GM23338 (cell line): ENCODE results near the gene AADAC. TPM values are rescaled to one million over a fixed set of nuclear protein-coding genes. Genes with fewer than 3 reads are reported as not detected.

Experiments
- ATAC-seq: fragments of 200-7000 bp; cut with Tn5 transposase; 3 replicates; pipeline ENCODE4 v1.9.1; 2020
- DNase-seq: peaks from one replicate; pipeline ENCODE4 v3.0.0-alpha.2; 2015; ENCODE audit warnings: low spot score
- H2AFZ ChIP-seq: fragments of 200-600 bp; sonication (generic); 2 replicates; pipeline ENCODE4 v1.8.0; 2016; ENCODE audit warnings: antibody characterized with exemption, mild to moderate bottlenecking, moderate library complexity
- H3F3A ChIP-seq: fragments of 200-600 bp; sonication (generic); replicated peaks from 2 replicates; pipeline ENCODE4 v1.8.0; 2017; ENCODE audit warnings: antibody characterized with exemption, mixed run types, low read depth
- H3K27ac ChIP-seq: fragments of 200-600 bp; sonication (generic); 2 replicates; pipeline ENCODE4 v1.6.1; 2016; ENCODE audit warnings: low read depth
- H3K27me3 ChIP-seq: fragments of 200-600 bp; sonication (generic); 2 replicates; pipeline ENCODE4 v1.8.0; 2016; ENCODE audit warnings: mild to moderate bottlenecking, mixed run types, moderate library complexity; ENCODE audit not compliant: insufficient read depth
- H3K36me3 ChIP-seq: fragments of 200-600 bp; sonication (generic); 2 replicates; pipeline ENCODE4 v1.8.0; 2016; ENCODE audit warnings: mild to moderate bottlenecking; ENCODE audit not compliant: insufficient read depth
- H3K4me1 ChIP-seq: fragments of 200-600 bp; sonication (generic); 2 replicates; pipeline ENCODE4 v1.8.0; 2016; ENCODE audit warnings: mild to moderate bottlenecking, moderate library complexity; ENCODE audit not compliant: insufficient read depth
- H3K4me2 ChIP-seq: fragments of 200-600 bp; sonication (generic); 2 replicates; pipeline ENCODE4 v1.7.1; 2017; ENCODE audit warnings: mixed run types
- H3K4me3 ChIP-seq: fragments of 200-600 bp; sonication (generic); 2 replicates; pipeline ENCODE4 v1.6.1; 2016; ENCODE audit warnings: mixed run types
- H3K79me2 ChIP-seq: fragments of 200-600 bp; sonication (generic); replicated peaks from 2 replicates; pipeline ENCODE4 v1.8.0; 2017; ENCODE audit warnings: mild to moderate bottlenecking; ENCODE audit not compliant: insufficient read depth
- H3K9me2 ChIP-seq: fragments of 200-600 bp; sonication (generic); 2 replicates; pipeline ENCODE4 v1.8.0; 2017; ENCODE audit not compliant: insufficient read depth
- H4K20me1 ChIP-seq: fragments of 200-600 bp; sonication (generic); replicated peaks from 2 replicates; pipeline ENCODE4 v1.8.0; 2017; ENCODE audit warnings: mild to moderate bottlenecking; ENCODE audit not compliant: insufficient read depth
- H3K27ac Mint-ChIP-seq: 2 replicates; pipeline ENCODE4 v1.8.0; 2020; ENCODE audit warnings: inconsistent platforms, mild to moderate bottlenecking, moderate library complexity, mixed read lengths
- H3K27me3 Mint-ChIP-seq: 3 replicates; pipeline ENCODE4 v1.8.0; 2022; ENCODE audit warnings: low read depth, mild to moderate bottlenecking, moderate library complexity, mixed read lengths, inconsistent platforms; ENCODE audit not compliant: insufficient read depth, poor library complexity
- H3K36me3 Mint-ChIP-seq: 3 replicates; pipeline ENCODE4 v1.8.0; 2021; ENCODE audit warnings: low read depth, mild to moderate bottlenecking, inconsistent platforms, moderate library complexity, mixed read lengths
- H3K4me1 Mint-ChIP-seq: 3 replicates; pipeline ENCODE4 v1.8.0; 2020; ENCODE audit warnings: mild to moderate bottlenecking, inconsistent platforms, mixed read lengths
- H3K4me3 Mint-ChIP-seq: 3 replicates; pipeline ENCODE4 v1.8.0; 2021; ENCODE audit warnings: moderate library complexity, mild to moderate bottlenecking, inconsistent platforms, mixed read lengths
- H3K9me3 Mint-ChIP-seq: 3 replicates; pipeline ENCODE4 v1.8.0; 2020; ENCODE audit warnings: moderate library complexity, mild to moderate bottlenecking, inconsistent platforms, mixed read lengths
- CREB1 ChIP-seq: fragments of 250-450 bp; sonication (Bioruptor Pico); IDR thresholded peaks from 2 replicates; pipeline ENCODE4 v1.5.0; 2020; ENCODE audit warnings: low read depth, mild to moderate bottlenecking, moderate library complexity
- ETS1 ChIP-seq: IDR thresholded peaks from 2 replicates; pipeline ENCODE4 v1.6.1; 2016; ENCODE audit warnings: antibody characterized with exemption
- EZH2 ChIP-seq: fragments of 200-600 bp; sonication (generic); IDR thresholded peaks from one replicate; pipeline ENCODE4 v1.8.0; 2017; ENCODE audit warnings: antibody characterized with exemption, mild to moderate bottlenecking, low read depth; ENCODE audit not compliant: unreplicated experiment
- JUNB ChIP-seq: IDR thresholded peaks from one replicate; pipeline ENCODE4 v1.6.1; 2016; ENCODE audit warnings: antibody characterized with exemption; ENCODE audit not compliant: unreplicated experiment
- POLR2AphosphoS5 ChIP-seq: IDR thresholded peaks from 2 replicates; pipeline ENCODE4 v1.6.1; 2016; ENCODE audit warnings: antibody characterized with exemption, low read depth
- REST ChIP-seq: IDR thresholded peaks from one replicate; pipeline ENCODE4 v1.6.1; 2018; ENCODE audit warnings: antibody characterized with exemption; ENCODE audit not compliant: unreplicated experiment
- STAT1 ChIP-seq: IDR thresholded peaks from one replicate; pipeline ENCODE4 v1.6.1; 2016; ENCODE audit warnings: antibody characterized with exemption; ENCODE audit not compliant: unreplicated experiment
- ZNF114 ChIP-seq: fragments of 250-450 bp; sonication (Bioruptor Pico); IDR thresholded peaks from 2 replicates; pipeline ENCODE4 v1.5.0; 2020; ENCODE audit warnings: mild to moderate bottlenecking, moderate library complexity
- ZNF331 ChIP-seq: fragments of 250-450 bp; sonication (Bioruptor Pico); IDR thresholded peaks from 2 replicates; pipeline ENCODE4 v1.5.0; 2020; ENCODE audit warnings: low read depth, mild to moderate bottlenecking, moderate library complexity
- ZNF462 ChIP-seq: fragments of 250-450 bp; sonication (Bioruptor Pico); IDR thresholded peaks from 2 replicates; pipeline ENCODE4 v1.5.0; 2020; ENCODE audit warnings: mild to moderate bottlenecking, moderate library complexity
- polyA plus RNA-seq: library from polyadenylated mRNA; unstranded; fragments of >200 nt; fragmentation: Nextera tagmentation; extraction: Ambion mirVana; gene quantifications from 2 replicates; pipeline ENCODE4 v1.2.1, GENCODE V29; 2016
- total RNA-seq: library from RNA; depleted of rRNA; stranded (reverse); fragments of >200 nt; shearing (Covaris generic); gene quantifications from 2 replicates; pipeline ENCODE4 v1.2.3, GENCODE V29; 2014

Gene AADAC
- total and polyA plus RNA-seq, 2 experiments from 2014 or later: not detected

GRCh38 chr3:151775314-151776258 is 38.3 kb upstream of the AADAC start (continued):
- TF ChIP-seq EZH2: no peak
- no peak for TF ChIP-seq JUNB
- no peak for TF ChIP-seq CREB1 (CRISPR knock-in tag)
- TF ChIP-seq ZNF114 (CRISPR knock-in tag): no peak
- TF ChIP-seq ETS1: no peak

GRCh38 chr3:151776259-151776740 is 37.6 kb upstream of the AADAC start:
- Histone ChIP-seq H3K4me3 (no peak overlapping the region), H3K79me2 (no peaks in the 10 kb centered on the region), H3K4me1 (peaks cover 5% of the 10 kb centered on the region), H3K36me3 (no peaks in the 10 kb centered on the region), H3K9me2 (no peaks in the 10 kb centered on the region), H3F3A (no peaks in the 10 kb centered on the region), H3K27me3 (no peaks in the 10 kb centered on the region), H3K4me2 (no peak overlapping the region), H2AFZ (no peak overlapping the region), H4K20me1 (no peaks in the 10 kb centered on the region), H3K27ac (no peak overlapping the region)
- Mint-ChIP-seq H3K4me3 (no peak overlapping the region), H3K36me3 (no peaks in the 10 kb centered on the region), H3K4me1 (peaks cover 4% of the 10 kb centered on the region; the same call in 2 of the 3 replicates), H3K9me3 (no peaks in the 10 kb centered on the region), H3K27me3 (no peaks in the 10 kb centered on the region), H3K27ac (no peak overlapping the region)
- ATAC-seq: no peak
- no peak for DNase-seq
- TF ChIP-seq CREB1 (CRISPR knock-in tag): no peak
- no peak for TF ChIP-seq ZNF462 (CRISPR knock-in tag)
- no peak for TF ChIP-seq ETS1
- TF ChIP-seq REST: no peak
- TF ChIP-seq ZNF114 (CRISPR knock-in tag): no peak
- TF ChIP-seq JUNB: no peak
- no peak for TF ChIP-seq ZNF331
- no peak for TF ChIP-seq POLR2AphosphoS5
- TF ChIP-seq STAT1: no peak
